Measurements from ENCODE around the gene PKN1.

DNA sequence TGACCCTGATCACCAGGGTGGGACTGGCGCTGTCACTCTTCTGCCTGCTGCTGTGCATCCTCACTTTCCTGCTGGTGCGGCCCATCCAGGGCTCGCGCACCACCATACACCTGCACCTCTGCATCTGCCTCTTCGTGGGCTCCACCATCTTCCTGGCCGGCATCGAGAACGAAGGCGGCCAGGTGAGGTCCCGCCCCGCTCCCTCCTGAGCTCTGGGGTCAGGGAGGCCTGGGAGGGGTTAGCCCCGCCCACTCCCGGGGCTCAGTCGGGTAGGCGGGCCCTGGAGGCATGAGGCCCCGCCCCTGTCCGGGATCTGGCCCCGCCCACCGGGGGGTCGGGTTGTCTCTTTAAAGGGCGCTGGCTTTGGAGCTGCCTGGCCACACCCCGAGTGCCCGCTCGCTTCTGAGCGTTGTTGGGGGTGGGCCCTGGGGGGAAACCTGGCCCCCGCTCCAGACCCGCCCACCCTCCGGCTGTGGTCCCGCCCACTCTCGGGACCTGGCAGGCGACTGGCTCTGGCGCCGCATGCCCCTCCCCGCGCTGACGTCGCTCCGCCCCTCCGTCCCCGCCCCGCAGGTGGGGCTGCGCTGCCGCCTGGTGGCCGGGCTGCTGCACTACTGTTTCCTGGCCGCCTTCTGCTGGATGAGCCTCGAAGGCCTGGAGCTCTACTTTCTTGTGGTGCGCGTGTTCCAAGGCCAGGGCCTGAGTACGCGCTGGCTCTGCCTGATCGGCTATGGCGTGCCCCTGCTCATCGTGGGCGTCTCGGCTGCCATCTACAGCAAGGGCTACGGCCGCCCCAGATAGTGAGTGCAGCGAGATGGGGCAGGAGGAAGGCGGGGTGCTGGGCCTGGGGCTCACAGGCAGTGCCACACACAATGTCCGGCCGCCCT, 27.1 kb upstream of the PKN1 start:
- no peak for TF ChIP-seq EZH2 (IDR thresholded peaks at IDR 0.05; ENCODE audit: borderline replicate concordance, low read length)
- TF ChIP-seq, protein P1, sequence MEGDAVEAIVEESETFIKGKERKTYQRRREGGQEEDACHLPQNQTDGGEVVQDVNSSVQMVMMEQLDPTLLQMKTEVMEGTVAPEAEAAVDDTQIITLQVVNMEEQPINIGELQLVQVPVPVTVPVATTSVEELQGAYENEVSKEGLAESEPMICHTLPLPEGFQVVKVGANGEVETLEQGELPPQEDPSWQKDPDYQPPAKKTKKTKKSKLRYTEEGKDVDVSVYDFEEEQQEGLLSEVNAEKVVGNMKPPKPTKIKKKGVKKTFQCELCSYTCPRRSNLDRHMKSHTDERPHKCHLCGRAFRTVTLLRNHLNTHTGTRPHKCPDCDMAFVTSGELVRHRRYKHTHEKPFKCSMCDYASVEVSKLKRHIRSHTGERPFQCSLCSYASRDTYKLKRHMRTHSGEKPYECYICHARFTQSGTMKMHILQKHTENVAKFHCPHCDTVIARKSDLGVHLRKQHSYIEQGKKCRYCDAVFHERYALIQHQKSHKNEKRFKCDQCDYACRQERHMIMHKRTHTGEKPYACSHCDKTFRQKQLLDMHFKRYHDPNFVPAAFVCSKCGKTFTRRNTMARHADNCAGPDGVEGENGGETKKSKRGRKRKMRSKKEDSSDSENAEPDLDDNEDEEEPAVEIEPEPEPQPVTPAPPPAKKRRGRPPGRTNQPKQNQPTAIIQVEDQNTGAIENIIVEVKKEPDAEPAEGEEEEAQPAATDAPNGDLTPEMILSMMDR (conservative IDR thresholded peaks at IDR 0.05 in 1 of 2, IDR thresholded peaks at IDR 0.05 in 1 of 2; ENCODE audit: extremely low read depth in 1 of 2, insufficient read depth in 1 of 2, low read depth in 1 of 2, low read length in 2 of 2) = peak; percentile 44 to 84
